ENCODE measurements around the gene MYOCD.

DNA sequence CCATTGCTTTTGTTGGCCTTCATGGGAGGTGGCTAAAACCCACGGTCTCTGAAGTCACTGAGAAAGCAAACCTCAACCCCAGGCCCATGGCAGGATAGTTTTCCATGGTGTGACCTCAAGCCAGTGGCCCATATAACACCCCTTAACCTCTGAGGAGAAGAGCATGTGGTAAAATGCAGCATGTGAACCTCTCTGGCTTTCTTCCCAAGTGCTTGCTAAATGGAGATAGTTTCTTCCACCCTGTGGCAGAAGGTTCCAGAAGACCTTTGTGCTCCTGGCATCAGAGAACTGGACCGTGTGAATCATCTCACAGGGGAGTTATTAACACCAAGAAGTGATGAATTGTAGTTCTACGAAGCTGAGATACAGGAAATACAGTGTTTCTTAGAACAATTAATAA is 47.3 kb downstream of the MYOCD start:
- TF ChIP-seq, protein P1, sequence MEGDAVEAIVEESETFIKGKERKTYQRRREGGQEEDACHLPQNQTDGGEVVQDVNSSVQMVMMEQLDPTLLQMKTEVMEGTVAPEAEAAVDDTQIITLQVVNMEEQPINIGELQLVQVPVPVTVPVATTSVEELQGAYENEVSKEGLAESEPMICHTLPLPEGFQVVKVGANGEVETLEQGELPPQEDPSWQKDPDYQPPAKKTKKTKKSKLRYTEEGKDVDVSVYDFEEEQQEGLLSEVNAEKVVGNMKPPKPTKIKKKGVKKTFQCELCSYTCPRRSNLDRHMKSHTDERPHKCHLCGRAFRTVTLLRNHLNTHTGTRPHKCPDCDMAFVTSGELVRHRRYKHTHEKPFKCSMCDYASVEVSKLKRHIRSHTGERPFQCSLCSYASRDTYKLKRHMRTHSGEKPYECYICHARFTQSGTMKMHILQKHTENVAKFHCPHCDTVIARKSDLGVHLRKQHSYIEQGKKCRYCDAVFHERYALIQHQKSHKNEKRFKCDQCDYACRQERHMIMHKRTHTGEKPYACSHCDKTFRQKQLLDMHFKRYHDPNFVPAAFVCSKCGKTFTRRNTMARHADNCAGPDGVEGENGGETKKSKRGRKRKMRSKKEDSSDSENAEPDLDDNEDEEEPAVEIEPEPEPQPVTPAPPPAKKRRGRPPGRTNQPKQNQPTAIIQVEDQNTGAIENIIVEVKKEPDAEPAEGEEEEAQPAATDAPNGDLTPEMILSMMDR (IDR thresholded peaks at IDR 0.05) = no peak
- no peak for TF ChIP-seq POLR2A (IDR thresholded peaks at IDR 0.05)

Measured in right lobe of liver (tissue), 4 donors.